DOHH2 (cell line): ENCODE data around the gene ACTL10.

ENCODE experiments used
- H3F3A ChIP-seq: fragments of 200-600 bp; sonication (generic), shearing (Covaris generic); 2 replicates; pipeline ENCODE4 v1.6.0; 2016; ENCODE audit warnings: antibody characterized with exemption, mild to moderate bottlenecking; ENCODE audit not compliant: control insufficient read depth, insufficient read depth
- H3K27ac ChIP-seq: fragments of 200-600 bp; sonication (generic); 2 replicates; pipeline ENCODE4 v1.5.1; 2014; ENCODE audit warnings: low read depth, mild to moderate bottlenecking, low read length, moderate library complexity
- H3K27me3 ChIP-seq: fragments of 200-600 bp; sonication (generic); 2 replicates; pipeline ENCODE4 v1.6.1; 2014; ENCODE audit warnings: mild to moderate bottlenecking, low read length, mixed read lengths; ENCODE audit not compliant: control insufficient read depth
- H3K36me3 ChIP-seq: fragments of 200-600 bp; sonication (generic); 2 replicates; pipeline ENCODE4 v1.6.1; 2014; ENCODE audit warnings: mild to moderate bottlenecking, low read length, moderate library complexity, mixed read lengths; ENCODE audit not compliant: control insufficient read depth
- H3K4me1 ChIP-seq: fragments of 200-600 bp; sonication (generic); 2 replicates; pipeline ENCODE4 v1.6.1; 2014; ENCODE audit warnings: mild to moderate bottlenecking, low read length, mixed read lengths; ENCODE audit not compliant: control insufficient read depth
- H3K4me2 ChIP-seq: fragments of 200-600 bp; sonication (generic); 2 replicates; pipeline ENCODE4 v1.6.0; 2014; ENCODE audit warnings: mild to moderate bottlenecking, low read length, moderate library complexity
- H3K4me3 ChIP-seq: fragments of 200-600 bp; sonication (generic); 2 replicates; pipeline ENCODE4 v1.5.1; 2014; ENCODE audit warnings: mild to moderate bottlenecking, low read length, mixed read lengths
- H3K79me2 ChIP-seq: fragments of 200-600 bp; sonication (generic); 2 replicates; pipeline ENCODE4 v1.6.1; 2014; ENCODE audit warnings: mild to moderate bottlenecking, low read length, mixed read lengths; ENCODE audit not compliant: control insufficient read depth
- H3K9me2 ChIP-seq: fragments of 200-600 bp; sonication (generic); replicated peaks from 2 replicates; pipeline ENCODE4 v1.6.1; 2014; ENCODE audit warnings: mild to moderate bottlenecking, low read length, mixed read lengths; ENCODE audit not compliant: control insufficient read depth
- H3K9me3 ChIP-seq: fragments of 200-600 bp; sonication (generic); 2 replicates; pipeline ENCODE4 v1.6.1; 2014; ENCODE audit warnings: antibody characterized with exemption, low read length, mixed read lengths; ENCODE audit not compliant: control insufficient read depth, insufficient read depth
- H4K20me1 ChIP-seq: fragments of 200-600 bp; sonication (generic); 2 replicates; pipeline ENCODE4 v1.6.0; 2014; ENCODE audit warnings: low read depth, mild to moderate bottlenecking, antibody characterized with exemption, low read length, moderate library complexity; ENCODE audit not compliant: control insufficient read depth, insufficient read depth
- EZH2phosphoT487 ChIP-seq: fragments of 200-600 bp; sonication (generic); IDR thresholded peaks from 2 replicates; pipeline ENCODE4 v1.6.1; 2017; ENCODE audit warnings: borderline replicate concordance, mild to moderate bottlenecking, antibody characterized with exemption, low read length, moderate library complexity, mixed read lengths
- TF ChIP-seq, protein P1 (sequence below): fragments of 200-600 bp; sonication (generic); IDR thresholded peaks from one replicate; pipeline ENCODE4 v1.5.1; 2014; ENCODE audit warnings: antibody characterized with exemption, mild to moderate bottlenecking, low read depth, low read length; ENCODE audit not compliant: poor library complexity, severe bottlenecking

The ACTL10 gene

DNA sequence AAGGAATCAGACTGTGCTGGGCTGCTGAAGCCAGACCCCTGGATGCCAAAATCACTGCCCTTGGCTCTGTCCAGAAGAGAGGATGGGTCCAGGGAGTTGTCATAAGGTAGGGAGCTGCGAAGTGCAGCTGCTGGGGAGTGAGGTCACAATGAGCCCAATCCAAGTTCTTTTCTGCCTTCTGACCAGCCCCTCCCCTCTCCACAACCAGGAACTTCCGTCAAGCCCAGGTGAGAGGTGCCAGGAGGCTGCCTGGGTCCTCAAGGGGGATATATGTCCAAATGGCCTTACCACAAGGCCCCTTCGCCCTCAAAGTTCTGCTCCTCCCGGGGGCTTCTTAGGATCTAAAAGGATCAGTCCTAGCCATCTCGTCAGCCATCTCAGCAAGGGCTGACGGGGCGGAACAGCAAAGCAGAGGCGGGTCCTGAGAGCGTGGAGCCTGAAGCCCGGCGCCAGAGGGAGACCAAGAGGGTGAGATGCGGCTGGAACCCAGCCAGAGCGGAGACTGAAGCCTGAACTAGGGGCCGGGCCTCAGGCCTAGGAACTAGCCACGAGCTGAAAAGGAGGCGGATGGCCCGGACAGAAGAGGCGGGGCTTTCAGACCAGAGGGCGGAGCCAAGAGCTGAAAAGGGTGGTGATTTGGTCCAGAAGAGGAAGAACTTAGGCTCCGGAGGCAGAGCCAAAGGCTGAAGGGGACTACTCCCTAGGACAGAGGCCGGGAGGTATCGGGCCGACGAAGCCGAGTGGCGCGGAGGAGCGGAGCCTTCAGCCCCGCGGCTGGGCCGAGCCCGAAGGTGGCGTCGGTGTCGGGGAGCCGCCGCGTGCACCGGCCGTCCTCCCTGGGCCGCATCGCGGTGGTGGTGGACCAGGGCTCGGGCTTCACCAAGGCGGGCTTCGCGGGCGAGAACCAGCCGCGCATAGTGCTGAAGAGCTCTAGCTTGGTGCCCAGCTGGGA is at the start of gene ACTL10:
TSS of gene ACTL10 (plus strand) at position 651 of the 952 bp plus-strand sequence. CDS start 555 bp downstream, outside the sequence.
- no peaks in the 10 kb centered on the region for H3K9me3 ChIP-seq
- no peaks in the 10 kb centered on the region for H3K27me3 ChIP-seq
- H3F3A ChIP-seq = peaks cover 11% of the 10 kb centered on the region
- H4K20me1 ChIP-seq = no peaks in the 10 kb centered on the region
- H3K27ac ChIP-seq = peak within 1 kb of the TSS; percentile 62
- peak within 1 kb of the TSS; percentile 97 for H3K4me2 ChIP-seq
- H3K4me1 ChIP-seq = peaks cover 56% of the 10 kb centered on the region
- H3K79me2 ChIP-seq = peaks cover 18% of the 10 kb centered on the region
- peaks cover 14% of the 10 kb centered on the region for H3K36me3 ChIP-seq
- peak within 1 kb of the TSS; percentile 91 for H3K4me3 ChIP-seq
- H3K9me2 ChIP-seq = no peaks in the 10 kb centered on the region
- no peak for TF ChIP-seq EZH2phosphoT487
- TF ChIP-seq, protein P1, sequence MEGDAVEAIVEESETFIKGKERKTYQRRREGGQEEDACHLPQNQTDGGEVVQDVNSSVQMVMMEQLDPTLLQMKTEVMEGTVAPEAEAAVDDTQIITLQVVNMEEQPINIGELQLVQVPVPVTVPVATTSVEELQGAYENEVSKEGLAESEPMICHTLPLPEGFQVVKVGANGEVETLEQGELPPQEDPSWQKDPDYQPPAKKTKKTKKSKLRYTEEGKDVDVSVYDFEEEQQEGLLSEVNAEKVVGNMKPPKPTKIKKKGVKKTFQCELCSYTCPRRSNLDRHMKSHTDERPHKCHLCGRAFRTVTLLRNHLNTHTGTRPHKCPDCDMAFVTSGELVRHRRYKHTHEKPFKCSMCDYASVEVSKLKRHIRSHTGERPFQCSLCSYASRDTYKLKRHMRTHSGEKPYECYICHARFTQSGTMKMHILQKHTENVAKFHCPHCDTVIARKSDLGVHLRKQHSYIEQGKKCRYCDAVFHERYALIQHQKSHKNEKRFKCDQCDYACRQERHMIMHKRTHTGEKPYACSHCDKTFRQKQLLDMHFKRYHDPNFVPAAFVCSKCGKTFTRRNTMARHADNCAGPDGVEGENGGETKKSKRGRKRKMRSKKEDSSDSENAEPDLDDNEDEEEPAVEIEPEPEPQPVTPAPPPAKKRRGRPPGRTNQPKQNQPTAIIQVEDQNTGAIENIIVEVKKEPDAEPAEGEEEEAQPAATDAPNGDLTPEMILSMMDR = no peak

DNA sequence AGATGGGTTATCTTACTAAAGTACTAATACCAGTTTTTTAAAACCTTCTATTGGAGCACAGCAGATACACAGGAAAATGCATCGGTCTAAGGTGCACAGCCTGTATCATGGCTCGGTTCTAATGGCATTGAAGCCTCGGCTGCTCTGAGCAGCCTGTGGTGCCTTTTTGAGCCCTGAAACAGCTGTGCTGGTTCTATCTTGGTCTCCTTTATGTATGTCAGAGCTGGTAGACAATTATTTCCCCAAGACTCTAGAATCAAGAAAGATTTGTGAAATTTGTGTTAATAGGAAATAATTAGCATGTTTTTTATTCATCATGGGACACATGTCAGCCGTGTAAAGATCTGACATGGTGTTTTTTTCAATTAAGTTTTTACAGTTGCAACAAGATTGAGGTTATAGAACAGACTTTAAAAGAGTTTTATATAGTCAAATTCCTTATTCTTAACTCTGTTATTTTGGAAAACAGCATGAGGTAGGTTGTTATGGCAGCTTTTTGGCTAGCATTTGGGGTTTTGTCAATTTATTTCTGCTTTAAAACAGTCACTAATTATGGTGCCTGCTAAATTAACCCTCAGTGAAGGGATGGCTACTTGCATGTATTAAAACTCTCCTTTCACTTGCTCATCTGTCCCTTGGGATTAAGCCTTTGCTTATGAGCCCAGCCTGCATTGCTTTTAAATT is 44.9 kb upstream of the ACTL10 start:
- H3K79me2 ChIP-seq = no peaks in the 10 kb centered on the region
- H3K27ac ChIP-seq = no peak overlapping the region
- H3K9me2 ChIP-seq = no peaks in the 10 kb centered on the region
- H3K9me3 ChIP-seq = no peaks in the 10 kb centered on the region
- no peaks in the 10 kb centered on the region for H3F3A ChIP-seq
- TF ChIP-seq, protein P1 = no peak
- TF ChIP-seq EZH2phosphoT487 = no peak
- no peaks in the 10 kb centered on the region for H3K27me3 ChIP-seq
- H3K4me2 ChIP-seq = no peak overlapping the region
- H3K36me3 ChIP-seq = no peaks in the 10 kb centered on the region; the same call in 1 of the 2 replicates
- peaks cover 6% of the 10 kb centered on the region; the same call in 1 of the 2 replicates for H3K4me1 ChIP-seq
- H3K4me3 ChIP-seq = no peak overlapping the region
- no peaks in the 10 kb centered on the region for H4K20me1 ChIP-seq

DNA sequence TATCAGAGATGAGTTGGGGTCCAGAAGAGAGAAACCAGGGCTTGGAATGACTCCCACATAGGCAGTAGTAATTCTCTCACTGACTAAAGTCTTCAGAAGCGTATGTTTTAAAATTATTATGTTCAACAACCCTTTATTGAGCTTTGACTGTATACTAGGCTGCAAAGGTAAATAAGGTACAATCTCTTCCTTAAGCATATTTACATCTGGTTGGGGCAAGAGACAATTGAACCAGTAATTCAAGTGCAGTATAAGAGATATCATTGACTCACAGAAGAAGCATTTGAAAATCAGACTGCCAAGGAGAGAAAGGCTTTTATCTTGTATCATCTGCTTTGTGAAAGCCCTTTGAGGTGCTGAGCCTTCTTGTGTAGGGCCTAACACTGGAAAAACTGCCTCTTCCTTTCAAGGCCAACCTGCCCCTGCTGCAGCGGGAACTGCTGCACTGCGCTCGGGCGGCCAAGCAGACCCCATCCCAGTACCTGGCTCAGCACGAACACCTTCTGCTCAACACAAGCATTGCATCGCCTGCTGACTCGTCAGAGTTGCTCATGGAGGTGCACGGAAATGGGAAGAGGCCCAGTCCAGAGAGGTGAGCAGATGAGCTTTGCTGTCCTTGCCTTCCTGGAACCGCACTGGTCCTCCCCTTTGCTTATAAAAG is 43.9 kb upstream of the ACTL10 start:
- H3K4me1 ChIP-seq = peaks cover 6% of the 10 kb centered on the region; the same call in 1 of the 2 replicates
- H3K79me2 ChIP-seq = no peaks in the 10 kb centered on the region
- H3K9me3 ChIP-seq = no peaks in the 10 kb centered on the region
- no peaks in the 10 kb centered on the region for H3K9me2 ChIP-seq
- no peak for TF ChIP-seq EZH2phosphoT487
- TF ChIP-seq, protein P1 = no peak
- no peaks in the 10 kb centered on the region for H4K20me1 ChIP-seq
- H3K27ac ChIP-seq = no peak overlapping the region
- no peaks in the 10 kb centered on the region for H3K27me3 ChIP-seq
- no peak overlapping the region for H3K4me3 ChIP-seq
- peaks cover 2% of the 10 kb centered on the region; the same call in 1 of the 2 replicates for H3K36me3 ChIP-seq
- H3K4me2 ChIP-seq = no peak overlapping the region
- H3F3A ChIP-seq = no peaks in the 10 kb centered on the region
